ENCODE data around the gene FUT8.

Gene FUT8

GRCh38 chr14:65788876-65789275, 376.3 kb downstream of the FUT8 start:
- no peaks in the 10 kb centered on the region for H3K27me3 ChIP-seq (ENCODE audit: insufficient read depth, low read depth, severe bottlenecking)
- no peak overlapping the region for H3K4me3 ChIP-seq (ENCODE audit: low read depth, low read length)
- DNase-seq: no peak
- no peak overlapping the region for H3K27ac ChIP-seq
- TF ChIP-seq CTCF (IDR thresholded peaks at IDR 0.05; ENCODE audit: low read depth, low read length): no peak
- no peaks in the 10 kb centered on the region for H3K9me3 ChIP-seq (ENCODE audit: severe bottlenecking)
- no peaks in the 10 kb centered on the region for H3K36me3 ChIP-seq

GRCh38 chr14:65789363-65789762, 376.8 kb downstream of the FUT8 start:
- Histone ChIP-seq H3K9me3 (ENCODE audit: severe bottlenecking) (no peaks in the 10 kb centered on the region), H3K27me3 (ENCODE audit: insufficient read depth, low read depth, severe bottlenecking) (no peaks in the 10 kb centered on the region), H3K4me3 (ENCODE audit: low read depth, low read length) (no peak overlapping the region), H3K36me3 (no peaks in the 10 kb centered on the region), H3K27ac (peak overlapping the region; percentile 44)
- DNase-seq: peak; percentile 72
- no peak for TF ChIP-seq CTCF (IDR thresholded peaks at IDR 0.05; ENCODE audit: low read depth, low read length)

GRCh38 chr14:65790172-65790815, 377.8 kb downstream of the FUT8 start:
- TF ChIP-seq CTCF (IDR thresholded peaks at IDR 0.05; ENCODE audit: low read depth, low read length): peak; percentile 25; the same call in 1 of the 2 replicates
- DNase-seq: no peak
- Histone ChIP-seq H3K27me3 (ENCODE audit: insufficient read depth, low read depth, severe bottlenecking) (no peaks in the 10 kb centered on the region), H3K4me3 (ENCODE audit: low read depth, low read length) (no peak overlapping the region), H3K9me3 (ENCODE audit: severe bottlenecking) (no peaks in the 10 kb centered on the region), H3K36me3 (no peaks in the 10 kb centered on the region), H3K27ac (peak overlapping the region; percentile 44; the same call in 1 of the 2 replicates)

- no peak for TF ChIP-seq CTCF (IDR thresholded peaks at IDR 0.05; ENCODE audit: low read depth, low read length)
- no peak for DNase-seq
- no peaks in the 10 kb centered on the region for H3K36me3 ChIP-seq
- H3K4me3 ChIP-seq (ENCODE audit: low read depth, low read length): no peak overlapping the region
- no peak overlapping the region for H3K27ac ChIP-seq
- no peaks in the 10 kb centered on the region for H3K27me3 ChIP-seq (ENCODE audit: insufficient read depth, low read depth, severe bottlenecking)
- H3K9me3 ChIP-seq (ENCODE audit: severe bottlenecking): no peaks in the 10 kb centered on the region
These were observed 378.9 kb downstream of the FUT8 start for GRCh38 chr14:65791191-65791981.

- Histone ChIP-seq H3K4me3 (ENCODE audit: low read depth, low read length) (no peak overlapping the region), H3K27ac (no peak overlapping the region), H3K36me3 (no peaks in the 10 kb centered on the region), H3K27me3 (ENCODE audit: insufficient read depth, low read depth, severe bottlenecking) (no peaks in the 10 kb centered on the region), H3K9me3 (ENCODE audit: severe bottlenecking) (no peaks in the 10 kb centered on the region)
- no peak for DNase-seq
- no peak for TF ChIP-seq CTCF (IDR thresholded peaks at IDR 0.05; ENCODE audit: low read depth, low read length)
These were observed 379.8 kb downstream of the FUT8 start for GRCh38 chr14:65792208-65792905.
